Upper lobe of left lung (tissue), 6 donors: ENCODE results near the gene ALOX12B. TPM values are rescaled to one million over a fixed set of nuclear protein-coding genes. Genes with fewer than 3 reads are reported as not detected.
A peak's percentile ranks its signal among the peaks of the same experiment; 100 is the strongest.

ENCODE experiments used
- ATAC-seq, 2 donors: fragments of 200-7000 bp; cut with Tn5 transposase; one replicate each; pipeline ENCODE4 v1.9.1; 2022; ENCODE audit warnings: mild to moderate bottlenecking in 2 of 2, moderate library complexity in 2 of 2; ENCODE audit not compliant: low FRiP score in 2 of 2
- DNase-seq, 2 donors: peaks; one replicate each; pipeline ENCODE4 v3.0.0-alpha.2; 2019 to 2020
- H3K27ac ChIP-seq, 4 donors: fragments of 200-600 bp; sonication (generic); one replicate each; pipeline ENCODE4 v1.5.1; 2016 to 2019
- H3K27me3 ChIP-seq, 4 donors: fragments of 200-600 bp; sonication (generic); one replicate each; pipeline ENCODE4 v1.5.1; 2017 to 2019
- H3K36me3 ChIP-seq, 4 donors: fragments of 200-600 bp; sonication (generic); one replicate each; pipeline ENCODE4 v1.5.1; 2016 to 2019
- H3K4me1 ChIP-seq, 4 donors: fragments of 200-600 bp; sonication (generic); one replicate each; pipeline ENCODE4 v1.5.1; 2018 to 2019
- H3K4me3 ChIP-seq, 4 donors: fragments of 200-600 bp; sonication (generic); one replicate each; pipeline ENCODE4 v1.5.1; 2017 to 2019; ENCODE audit warnings: mild to moderate bottlenecking in 2 of 4, moderate library complexity in 1 of 4
- H3K9me3 ChIP-seq, 4 donors: fragments of 200-600 bp; sonication (generic); one replicate each; pipeline ENCODE4 v1.5.1; 2018 to 2019
- CTCF ChIP-seq, 6 experiments: fragments of 450-650 bp in 4 of 6; fragments of 200-600 bp in 2 of 6; sonication (generic) in 2 of 6; IDR thresholded peaks; one replicate each; pipeline ENCODE4 v1.5.1; 2016 to 2019; ENCODE audit warnings: antibody characterized with exemption in 6 of 6
- EP300 ChIP-seq, 4 donors: sonication (generic); formaldehyde crosslinking; IDR thresholded peaks; one replicate each; pipeline ENCODE4 v1.5.1; 2017; ENCODE audit warnings: antibody characterized with exemption in 4 of 4, control low read depth in 2 of 4
- POLR2A ChIP-seq, 4 donors: fragments of 450-650 bp; IDR thresholded peaks; one replicate each; pipeline ENCODE4 v1.5.1; 2016 to 2017; ENCODE audit warnings: antibody characterized with exemption in 4 of 4, mild to moderate bottlenecking in 2 of 4
- POLR2AphosphoS5 ChIP-seq, 2 donors: sonication (generic); formaldehyde crosslinking; IDR thresholded peaks; one replicate each; pipeline ENCODE4 v1.5.1; 2017; ENCODE audit warnings: antibody characterized with exemption in 2 of 2
- WGBS, 2 donors: methylation state at CpG; one replicate each; pipeline ENCODE4 v1.1.5; 2017 to 2018; 5-methylcytosine and 5-hydroxymethylcytosine counted together
- total RNA-seq, 6 donors: library from RNA; depleted of rRNA in 4 of 6; stranded (reverse); fragments of >200 nt in 4 of 6; gene quantifications; one replicate each; pipeline versions ENCODE4 v1.1.0 to v1.2.1, GENCODE V29; 2016 to 2021
- donor health status: DM: no; HTN: no; CAD: no; lungs with moderate emphysema.
- donor health status: DM: no; HTN: yes; CAD: no; lungs with severe emphysema.

ALOX12B gene
- total RNA-seq, 6 donors from 2014 or later = not detected

- peak within 1 kb of the TSS; percentile 39 to 80 (median 56) for H3K27ac ChIP-seq
- no peak for TF ChIP-seq POLR2AphosphoS5 (IDR thresholded peaks at IDR 0.05)
- no peak for TF ChIP-seq CTCF (IDR thresholded peaks at IDR 0.05)
- TF ChIP-seq POLR2A (IDR thresholded peaks at IDR 0.05) = no peak
- no peak for TF ChIP-seq EP300 (IDR thresholded peaks at IDR 0.05)
- no peaks in the 10 kb centered on the region for H3K9me3 ChIP-seq
- DNase-seq (peak in 1 of 2 donors; percentile 81), ATAC-seq (peak; percentile 1 to 7)
- H3K4me3 ChIP-seq = peak within 1 kb of the TSS; percentile 36 to 66 (median 52)
- 0 to 1% methylated on average over 5 to 33 of the region's 33 CpGs for WGBS, 2 donors
- no peaks in the 10 kb centered on the region for H3K36me3 ChIP-seq
- peaks cover 41 to 54% (median 46%) of the 10 kb centered on the region in 4 donors for H3K4me1 ChIP-seq
- H3K27me3 ChIP-seq = peaks cover 0 to 33% (median 17%) of the 10 kb centered on the region in 4 donors
Measured at GRCh38 chr17:8117980-8118768, 30.7 kb upstream of the ALOX12B start, which contains the start of gene ALOXE3. TSS of gene ALOXE3 (minus strand) at chr17:8118514. CDS start at chr17:8117990, 524 bp downstream.

DNA sequence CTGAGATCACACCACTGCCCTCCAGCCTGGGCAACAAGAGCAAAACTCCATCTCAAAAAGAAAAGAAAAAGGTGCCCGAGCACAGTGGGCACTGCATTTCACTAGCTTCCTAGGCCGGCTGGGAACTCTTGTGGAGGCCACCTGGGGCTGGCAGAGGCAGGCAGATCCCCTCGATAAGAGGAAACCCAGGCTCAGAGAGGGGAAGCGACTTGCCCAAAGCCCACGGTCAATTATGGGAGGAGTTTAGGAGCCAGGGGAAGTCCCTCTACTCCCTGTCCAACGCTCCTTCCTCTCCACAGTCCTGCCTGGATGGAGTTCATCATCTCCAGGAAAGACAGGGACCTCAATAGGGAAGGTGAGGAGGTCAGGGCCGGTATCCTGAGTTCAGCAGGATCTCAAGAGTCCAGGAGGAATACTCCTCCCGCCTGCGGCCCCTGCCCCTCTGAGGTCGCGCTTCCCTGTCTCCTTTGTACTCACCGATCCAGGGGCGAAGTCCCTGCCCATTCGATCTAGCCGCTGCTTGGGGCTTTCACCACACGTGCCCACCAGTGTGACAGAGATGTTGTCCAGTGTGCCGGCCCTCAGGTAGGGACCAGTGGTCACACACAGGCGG is 30.0 kb upstream of the ALOX12B start:
- DNase-seq (no peak), ATAC-seq (no peak)
- peaks cover 34 to 47% (median 39%) of the 10 kb centered on the region in 4 donors for H3K4me1 ChIP-seq
- H3K27me3 ChIP-seq = peaks cover 0 to 26% (median 14%) of the 10 kb centered on the region in 4 donors
- TF ChIP-seq EP300 (IDR thresholded peaks at IDR 0.05) (no peak), POLR2AphosphoS5 (IDR thresholded peaks at IDR 0.05) (no peak), POLR2A (IDR thresholded peaks at IDR 0.05) (no peak), CTCF (IDR thresholded peaks at IDR 0.05) (no peak)
- peak overlapping the region in 1 of 4 donors; percentile 70 for H3K27ac ChIP-seq
- no peaks in the 10 kb centered on the region for H3K36me3 ChIP-seq
- H3K4me3 ChIP-seq = peak overlapping the region in 3 of 4 donors; percentile 36 to 66 (median 64)
- H3K9me3 ChIP-seq = no peaks in the 10 kb centered on the region
- WGBS, 2 donors = 5 to 11% methylated on average over 17 to 18 of the region's 18 CpGs

DNA sequence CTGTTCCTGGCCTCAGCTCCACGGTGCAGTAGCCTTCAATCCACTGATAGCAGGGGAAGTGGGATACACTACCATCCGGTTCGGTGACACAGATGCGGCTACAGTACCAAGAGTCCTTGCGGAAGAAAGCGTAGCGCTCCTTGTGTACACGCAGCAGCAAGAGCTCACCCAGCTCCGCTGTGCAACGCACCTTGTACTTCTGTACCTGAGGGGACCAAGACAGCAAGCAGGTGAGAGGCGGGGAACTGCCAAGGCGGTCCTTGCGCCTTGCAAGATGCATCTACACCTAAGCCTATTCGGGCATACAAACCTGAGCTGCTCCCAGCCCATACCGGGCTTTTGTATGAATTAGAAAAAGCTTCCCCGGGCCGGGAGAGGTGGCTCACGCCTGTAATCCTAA is 29.3 kb upstream of the ALOX12B start:
- Histone ChIP-seq H3K27me3 (peaks cover 0 to 20% (median 12%) of the 10 kb centered on the region in 4 donors), H3K27ac (no peak overlapping the region), H3K4me1 (peaks cover 28 to 40% (median 32%) of the 10 kb centered on the region in 4 donors), H3K36me3 (no peaks in the 10 kb centered on the region), H3K4me3 (no peak overlapping the region), H3K9me3 (no peaks in the 10 kb centered on the region)
- no peak for TF ChIP-seq CTCF (IDR thresholded peaks at IDR 0.05)
- no peak for TF ChIP-seq EP300 (IDR thresholded peaks at IDR 0.05)
- TF ChIP-seq POLR2AphosphoS5 (IDR thresholded peaks at IDR 0.05) = no peak
- TF ChIP-seq POLR2A (IDR thresholded peaks at IDR 0.05) = no peak
- DNase-seq (no peak), ATAC-seq (no peak)
- WGBS, 2 donors = 46 to 62% methylated on average over 6 to 18 of the region's 18 CpGs

GRCh38 chr17:8110907-8111306 is 23.4 kb upstream of the ALOX12B start:
- TF ChIP-seq POLR2AphosphoS5 (IDR thresholded peaks at IDR 0.05) (no peak), CTCF (IDR thresholded peaks at IDR 0.05) (no peak), POLR2A (IDR thresholded peaks at IDR 0.05) (no peak), EP300 (IDR thresholded peaks at IDR 0.05) (no peak)
- peaks cover 8 to 12% (median 9%) of the 10 kb centered on the region in 4 donors for H3K4me1 ChIP-seq
- ATAC-seq (no peak), DNase-seq (no peak)
- no peaks in the 10 kb centered on the region for H3K36me3 ChIP-seq
- H3K27me3 ChIP-seq = peaks cover 0 to 11% (median 7%) of the 10 kb centered on the region in 4 donors
- H3K4me3 ChIP-seq = no peak overlapping the region
- no peak overlapping the region for H3K27ac ChIP-seq
- no peaks in the 10 kb centered on the region for H3K9me3 ChIP-seq
- WGBS, 2 donors = 89 to 91% methylated on average over 6 of the region's 6 CpGs
